ENCODE data around the gene TGFBR2.

DNA sequence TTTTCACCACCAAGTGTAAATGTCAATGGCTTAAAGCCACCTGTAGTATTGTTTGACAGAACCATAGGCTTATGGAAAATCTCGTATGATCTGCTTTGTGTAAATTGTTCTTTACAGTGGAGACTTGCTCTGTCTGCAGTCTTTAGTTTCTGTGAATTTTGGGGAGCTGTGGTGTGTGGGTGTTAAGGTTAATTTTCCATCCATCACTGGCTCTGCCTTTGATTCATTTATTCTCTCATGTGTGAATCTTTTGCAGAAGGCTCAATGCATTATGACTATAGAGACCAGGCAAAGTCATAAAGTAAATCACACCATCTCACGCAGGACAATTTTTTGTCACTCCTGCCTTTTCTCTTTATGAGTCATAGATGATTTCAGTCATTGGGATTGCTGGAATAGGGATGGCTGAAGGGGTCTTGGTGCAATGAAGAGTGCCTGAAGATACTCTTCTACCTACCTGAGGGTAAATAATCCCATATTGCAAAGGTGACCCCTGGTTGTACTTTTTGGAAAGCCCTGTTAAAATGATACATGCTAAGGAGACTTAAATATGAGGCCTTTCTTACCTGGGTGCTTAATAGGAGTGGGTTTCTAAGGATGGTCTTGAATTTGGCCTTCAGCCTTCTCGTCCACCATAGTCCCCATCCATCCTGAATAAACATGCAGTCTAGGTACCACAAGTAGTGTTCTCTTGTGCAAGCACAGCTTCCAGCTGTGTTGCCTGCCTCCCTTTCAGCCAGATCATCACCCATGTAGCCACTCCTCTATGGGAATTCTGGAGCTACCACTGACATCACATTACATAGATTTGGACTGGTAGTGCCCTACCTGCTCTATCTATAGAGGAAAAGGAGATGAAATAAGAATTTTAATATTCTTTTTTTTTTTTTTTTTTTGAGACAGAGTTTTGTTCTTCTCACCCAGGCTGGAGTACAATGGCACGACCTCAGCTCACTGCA, 14.3 kb downstream of the TGFBR2 start:
- TF ChIP-seq CTCF (IDR thresholded peaks at IDR 0.05) (no peak), POLR2AphosphoS5 (IDR thresholded peaks at IDR 0.05; ENCODE audit: low read depth, low read length) (no peak), TCF7L2 (IDR thresholded peaks at IDR 0.05; ENCODE audit: low read depth, low read length) (no peak), REST (IDR thresholded peaks at IDR 0.05; ENCODE audit: insufficient read depth in 1 of 2, low read depth in 2 of 2, low read length in 1 of 2) (no peak)

Data from Panc1 (cell line).